Tibial nerve (tissue), 4 donors: Measurements from ENCODE around the gene GABARAPL2. TPM values are rescaled to one million over a fixed set of nuclear protein-coding genes. Genes with fewer than 3 reads are reported as not detected.
"Not testable (repeated sequence)": the region's sequence is repeated elsewhere in the genome, so short reads cannot be mapped to it uniquely, and the experiment has no call there.

Experiments
- DNase-seq, 2 donors: peaks; one replicate each; pipeline ENCODE4 v3.0.0-alpha.2; 2019; ENCODE audit warnings: low spot score in 2 of 2
- H3K27ac ChIP-seq, 4 donors: fragments of 200-600 bp; sonication (generic) in 3 of 4; one replicate each; pipeline ENCODE4 v1.5.1; 2017 to 2019; ENCODE audit warnings: mild to moderate bottlenecking in 1 of 4
- H3K27me3 ChIP-seq, 2 donors: fragments of 200-600 bp; sonication (generic) in 1 of 2; one replicate each; pipeline versions ENCODE4 v1.5.1 to v1.6.0; 2017 to 2019
- H3K36me3 ChIP-seq, 3 donors: fragments of 200-600 bp; sonication (generic); one replicate each; pipeline ENCODE4 v1.5.1; 2018 to 2019
- H3K4me1 ChIP-seq, 4 donors: fragments of 200-600 bp; sonication (generic) in 3 of 4; one replicate each; pipeline ENCODE4 v1.5.1; 2017 to 2019
- H3K4me3 ChIP-seq, 4 donors: fragments of 200-600 bp; sonication (generic) in 3 of 4; one replicate each; pipeline ENCODE4 v1.5.1; 2017 to 2019; ENCODE audit warnings: mild to moderate bottlenecking in 1 of 4, moderate library complexity in 1 of 4
- H3K9me3 ChIP-seq, 4 donors: fragments of 200-600 bp; sonication (generic) in 3 of 4; one replicate each; pipeline ENCODE4 v1.5.1; 2017 to 2019
- EP300 ChIP-seq, 2 donors: sonication (generic); formaldehyde crosslinking; IDR thresholded peaks; one replicate each; pipeline ENCODE4 v1.6.1; 2017; ENCODE audit warnings: antibody characterized with exemption in 2 of 2, mild to moderate bottlenecking in 1 of 2
- POLR2A ChIP-seq, 2 donors: fragments of 450-650 bp; IDR thresholded peaks; one replicate each; pipeline ENCODE4 v1.6.1; 2017; ENCODE audit warnings: antibody characterized with exemption in 2 of 2, mild to moderate bottlenecking in 2 of 2, moderate library complexity in 2 of 2
- WGBS, 2 donors: methylation state at CpG; one replicate each; pipeline ENCODE4 v1.1.5; 2018; 5-methylcytosine and 5-hydroxymethylcytosine counted together
- total RNA-seq, 4 donors: library from RNA; depleted of rRNA; stranded (reverse); fragments of >200 nt; gene quantifications; one replicate each; pipeline ENCODE4 v1.1.0, GENCODE V29; 2016
- TF ChIP-seq, protein P1 (sequence below), 5 experiments: fragments of 200-600 bp in 3 of 5; fragments of 450-650 bp in 2 of 5; sonication (generic) in 3 of 5; IDR thresholded peaks; one replicate each; pipeline ENCODE4 v1.5.1; 2016 to 2019; ENCODE audit warnings: antibody characterized with exemption in 5 of 5, mild to moderate bottlenecking in 3 of 5, moderate library complexity in 2 of 5

GABARAPL2 gene
- total RNA-seq, 4 donors from 2014 or later = 93.1 to 135 (median 104) TPM

DNA sequence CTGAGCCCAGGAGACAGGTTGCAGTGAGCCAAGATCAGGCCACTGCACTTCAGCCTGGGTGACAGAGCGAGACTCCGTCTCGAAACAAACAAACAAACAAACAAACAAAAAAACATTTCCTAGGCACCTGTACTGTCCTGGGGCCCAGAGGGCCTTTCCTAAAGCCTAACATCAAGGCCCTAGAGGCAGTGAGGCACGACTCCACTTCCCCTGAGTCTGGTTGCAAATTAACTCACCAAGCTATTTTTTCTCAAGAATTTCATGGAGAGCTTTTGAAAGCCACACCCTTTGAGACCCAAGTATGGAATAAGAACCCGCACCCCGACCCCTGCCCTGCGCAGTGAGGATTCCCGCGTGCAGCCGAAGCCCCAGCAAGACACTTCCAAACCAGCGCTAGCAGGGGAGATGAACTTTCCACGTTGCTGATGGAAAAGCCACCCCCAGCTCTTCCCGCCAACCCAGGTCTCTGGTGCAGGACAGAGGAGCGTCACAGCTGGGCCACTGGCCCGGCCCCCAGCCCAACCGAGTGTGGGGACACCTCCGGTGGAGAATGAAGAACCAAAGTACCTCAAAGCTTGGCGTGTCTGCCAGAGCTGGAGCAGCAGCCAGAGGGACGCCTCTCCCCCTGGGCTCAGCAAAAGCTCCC, 31.5 kb upstream of the GABARAPL2 start:
- Histone ChIP-seq H3K27me3 (no peaks in the 10 kb centered on the region), H3K4me1 (no peaks in the 10 kb centered on the region), H3K4me3 (peak overlapping the region in 1 of 4 donors; percentile 4), H3K27ac (no peak overlapping the region), H3K9me3 (no peaks in the 10 kb centered on the region), H3K36me3 (peaks cover 0 to 14% (median 0%) of the 10 kb centered on the region in 3 donors)
- no peak for DNase-seq
- TF ChIP-seq EP300 (IDR thresholded peaks at IDR 0.05) (no peak), POLR2A (IDR thresholded peaks at IDR 0.05) (no peak)
- TF ChIP-seq, protein P1, sequence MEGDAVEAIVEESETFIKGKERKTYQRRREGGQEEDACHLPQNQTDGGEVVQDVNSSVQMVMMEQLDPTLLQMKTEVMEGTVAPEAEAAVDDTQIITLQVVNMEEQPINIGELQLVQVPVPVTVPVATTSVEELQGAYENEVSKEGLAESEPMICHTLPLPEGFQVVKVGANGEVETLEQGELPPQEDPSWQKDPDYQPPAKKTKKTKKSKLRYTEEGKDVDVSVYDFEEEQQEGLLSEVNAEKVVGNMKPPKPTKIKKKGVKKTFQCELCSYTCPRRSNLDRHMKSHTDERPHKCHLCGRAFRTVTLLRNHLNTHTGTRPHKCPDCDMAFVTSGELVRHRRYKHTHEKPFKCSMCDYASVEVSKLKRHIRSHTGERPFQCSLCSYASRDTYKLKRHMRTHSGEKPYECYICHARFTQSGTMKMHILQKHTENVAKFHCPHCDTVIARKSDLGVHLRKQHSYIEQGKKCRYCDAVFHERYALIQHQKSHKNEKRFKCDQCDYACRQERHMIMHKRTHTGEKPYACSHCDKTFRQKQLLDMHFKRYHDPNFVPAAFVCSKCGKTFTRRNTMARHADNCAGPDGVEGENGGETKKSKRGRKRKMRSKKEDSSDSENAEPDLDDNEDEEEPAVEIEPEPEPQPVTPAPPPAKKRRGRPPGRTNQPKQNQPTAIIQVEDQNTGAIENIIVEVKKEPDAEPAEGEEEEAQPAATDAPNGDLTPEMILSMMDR (IDR thresholded peaks at IDR 0.05) = no peak
- WGBS, 2 donors = 80 to 83% methylated on average over 19 of the region's 19 CpGs

DNA sequence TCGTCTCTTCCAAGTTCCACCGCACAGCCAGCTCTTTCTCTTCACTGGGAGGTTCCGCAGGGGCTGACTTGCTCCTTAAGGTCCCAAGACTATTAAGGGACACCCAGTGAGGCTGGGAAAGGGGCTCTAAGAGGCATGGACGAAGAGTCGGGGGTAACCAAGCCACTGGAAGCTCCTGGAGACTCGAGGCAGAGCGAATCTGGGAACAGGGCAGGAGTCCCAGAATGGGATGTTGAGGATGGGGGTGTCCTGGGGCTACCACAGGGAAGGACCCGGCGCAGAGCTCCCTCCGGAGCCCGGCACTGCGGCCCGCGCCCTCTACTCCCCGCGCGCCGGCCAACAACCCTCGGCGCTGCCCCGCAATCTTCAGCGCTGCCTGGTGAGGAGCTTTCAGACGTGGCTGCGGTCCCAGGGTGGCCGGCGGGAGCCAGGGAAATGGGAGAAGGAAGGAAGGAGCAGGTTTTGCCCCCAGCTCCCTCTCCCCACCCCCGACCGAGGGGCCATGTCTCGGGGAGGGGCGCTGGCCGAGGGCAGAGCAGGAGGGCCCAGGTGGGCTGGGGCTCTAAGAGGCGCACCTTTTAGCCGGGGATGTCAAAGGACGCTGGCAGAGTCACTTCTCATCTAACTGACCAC, 30.9 kb upstream of the GABARAPL2 start:
- no peak for DNase-seq
- Histone ChIP-seq H3K4me1 (no peaks in the 10 kb centered on the region), H3K4me3 (peak overlapping the region in 1 of 4 donors; percentile 18), H3K9me3 (no peaks in the 10 kb centered on the region), H3K27me3 (no peaks in the 10 kb centered on the region), H3K36me3 (peaks cover 0 to 14% (median 0%) of the 10 kb centered on the region in 3 donors), H3K27ac (peak overlapping the region in 1 of 4 donors; percentile 59)
- 64 to 67% methylated on average over 34 of the region's 34 CpGs for WGBS, 2 donors
- TF ChIP-seq POLR2A (IDR thresholded peaks at IDR 0.05) (no peak), EP300 (IDR thresholded peaks at IDR 0.05) (no peak)
- TF ChIP-seq, protein P1 (IDR thresholded peaks at IDR 0.05) = no peak

DNA sequence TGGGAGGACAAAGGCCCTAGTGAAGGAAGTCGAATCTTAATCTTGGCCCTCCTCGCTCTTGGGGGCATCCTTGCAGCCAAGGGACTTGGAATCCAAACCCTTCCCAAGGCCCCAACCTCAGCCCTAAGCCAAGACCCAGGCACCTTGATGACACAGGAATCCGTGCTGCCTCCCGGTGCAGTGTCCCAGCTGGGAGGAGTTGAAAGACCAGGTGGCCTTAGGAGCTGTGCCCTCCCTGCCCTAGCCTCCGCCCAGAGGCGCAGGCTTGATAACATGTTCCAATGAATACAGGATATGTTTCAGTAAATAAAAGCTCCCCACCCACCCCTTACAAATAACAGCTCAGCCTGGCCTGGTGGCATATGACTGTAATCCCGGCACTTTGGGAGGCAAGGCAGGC, 30.3 kb upstream of the GABARAPL2 start, which contains the start of gene CHST5:
Gene CHST5 (minus strand): TSS at position 208 of the 400 bp plus-strand sequence. CDS start 5,724 bp downstream, outside the sequence.
- TF ChIP-seq POLR2A (IDR thresholded peaks at IDR 0.05) (no peak), EP300 (IDR thresholded peaks at IDR 0.05) (no peak)
- TF ChIP-seq, protein P1 (IDR thresholded peaks at IDR 0.05) = no peak
- Histone ChIP-seq H3K9me3 (no peaks in the 10 kb centered on the region), H3K4me1 (no peaks in the 10 kb centered on the region), H3K4me3 (peak within 1 kb of the TSS in 1 of 4 donors; percentile 18), H3K36me3 (peaks cover 0 to 18% (median 0%) of the 10 kb centered on the region in 3 donors), H3K27ac (peak within 1 kb of the TSS in 1 of 4 donors; percentile 59), H3K27me3 (no peaks in the 10 kb centered on the region)
- no peak for DNase-seq
- WGBS, 2 donors = 90 to 91% methylated on average over 7 of the region's 7 CpGs

DNA sequence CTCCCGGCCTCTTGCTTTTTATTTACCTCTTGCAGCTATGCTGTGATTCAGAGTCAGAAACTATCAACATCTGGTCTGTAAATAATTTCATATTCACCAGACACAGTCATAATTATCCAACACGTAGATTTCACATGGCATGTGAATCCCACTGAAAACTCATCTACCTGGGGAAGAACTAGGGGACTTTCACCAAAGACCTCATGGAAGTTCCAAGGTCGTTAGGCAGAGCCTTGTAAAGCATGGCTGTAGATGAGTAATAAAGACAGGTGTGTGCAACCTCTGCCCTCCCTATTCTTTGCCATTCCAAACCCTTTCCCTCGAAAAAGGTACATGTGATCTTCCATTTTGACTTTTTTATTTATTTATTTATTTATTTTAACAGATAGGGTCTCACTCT, 28.4 kb upstream of the GABARAPL2 start:
- H3K36me3 ChIP-seq = peaks cover 0 to 34% (median 0%) of the 10 kb centered on the region in 3 donors
- H3K27me3 ChIP-seq = no peaks in the 10 kb centered on the region
- TF ChIP-seq, protein P1 (IDR thresholded peaks at IDR 0.05) = no peak
- TF ChIP-seq EP300 (IDR thresholded peaks at IDR 0.05) (no peak), POLR2A (IDR thresholded peaks at IDR 0.05) (no peak)
- DNase-seq = no peak
- no peaks in the 10 kb centered on the region for H3K4me1 ChIP-seq
- no peak overlapping the region for H3K4me3 ChIP-seq
- H3K27ac ChIP-seq = no peak overlapping the region
- WGBS, 2 donors = 91 to 92% methylated on average over 4 of the region's 4 CpGs
- no peaks in the 10 kb centered on the region for H3K9me3 ChIP-seq

DNA sequence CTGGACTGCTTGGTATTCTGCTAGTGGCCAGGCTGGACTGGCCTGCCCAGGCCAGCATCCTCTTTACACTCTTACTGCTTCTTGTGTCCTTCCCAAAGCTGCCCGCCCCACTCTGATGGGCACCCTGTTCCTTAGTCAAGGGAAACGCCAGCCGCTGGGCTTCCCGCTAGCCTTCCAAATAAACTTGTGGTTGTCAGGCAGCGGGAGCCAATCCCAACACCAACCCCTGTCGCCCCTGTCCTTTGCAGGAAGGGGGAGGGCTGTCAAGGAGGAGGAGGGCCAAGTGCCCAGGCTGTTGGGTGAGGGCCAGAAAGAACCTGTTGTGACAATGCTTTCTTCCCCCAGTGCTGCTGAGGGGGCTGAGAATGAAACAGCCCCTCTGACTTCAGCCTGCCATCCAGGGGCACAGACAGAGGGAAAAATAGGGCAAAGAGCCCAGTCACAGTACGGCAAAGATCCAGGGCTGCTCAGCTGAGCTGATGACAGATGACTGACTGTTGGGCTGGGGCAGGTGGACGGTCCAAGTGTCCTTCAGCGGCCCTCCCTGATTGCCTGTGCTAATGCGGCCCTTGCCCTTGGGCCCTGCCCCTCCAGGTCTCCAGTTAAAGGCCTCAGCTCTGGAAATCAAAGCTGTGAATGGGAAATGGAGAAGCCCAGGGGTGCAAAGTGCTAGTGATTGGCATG, 27.2 kb upstream of the GABARAPL2 start:
- not testable (repeated sequence) for H3K4me3 ChIP-seq, H3K9me3 ChIP-seq, H3K4me1 ChIP-seq, H3K27ac ChIP-seq, DNase-seq, H3K27me3 ChIP-seq
- peaks cover 0 to 38% (median 0%) of the 10 kb centered on the region in 3 donors for H3K36me3 ChIP-seq
- 82 to 89% methylated on average over 7 to 8 of the region's 10 CpGs for WGBS, 2 donors
